Liver (tissue), 9 donors: ENCODE measurements around the gene PUS1. TPM values are rescaled to one million over a fixed set of nuclear protein-coding genes. Genes with fewer than 3 reads are reported as not detected.

Experiments used
- DNase-seq: peaks from one replicate; pipeline ENCODE4 v3.0.0-alpha.2; 2017; ENCODE audit warnings: low spot score
- H3K27ac ChIP-seq, 2 donors: one replicate each; pipeline ENCODE4 v1.7.0; 2013; ENCODE audit warnings: inconsistent platforms in 2 of 2, low read length in 2 of 2, control low read depth in 1 of 2, low read depth in 1 of 2, mild to moderate bottlenecking in 1 of 2
- H3K27me3 ChIP-seq, 4 donors: one replicate each; pipeline versions ENCODE4 v1.6.1 to v1.7.0; 2013; ENCODE audit warnings: low read length in 3 of 4, inconsistent platforms in 1 of 4, mild to moderate bottlenecking in 1 of 4, moderate library complexity in 1 of 4; ENCODE audit not compliant: control insufficient read depth in 4 of 4, insufficient read depth in 4 of 4
- H3K36me3 ChIP-seq, 4 donors: one replicate each; pipeline versions ENCODE4 v1.6.1 to v1.7.0; 2013; ENCODE audit warnings: low read length in 3 of 4, mild to moderate bottlenecking in 3 of 4, low read depth in 1 of 4, moderate library complexity in 1 of 4; ENCODE audit not compliant: control insufficient read depth in 4 of 4, insufficient read depth in 3 of 4
- H3K4me1 ChIP-seq, 4 donors: one replicate each; pipeline versions ENCODE4 v1.6.1 to v1.7.0; 2013; ENCODE audit warnings: low read length in 3 of 4, mild to moderate bottlenecking in 3 of 4, moderate library complexity in 1 of 4; ENCODE audit not compliant: control insufficient read depth in 4 of 4, insufficient read depth in 4 of 4
- H3K4me3 ChIP-seq, 3 donors: one replicate each; pipeline versions ENCODE4 v1.6.1 to v1.7.0; 2013; ENCODE audit warnings: low read length in 3 of 3, control low read depth in 1 of 3, low read depth in 1 of 3, mild to moderate bottlenecking in 1 of 3
- H3K9ac ChIP-seq, 2 donors: one replicate each; pipeline ENCODE4 v1.7.0; 2013; ENCODE audit warnings: low read length in 2 of 2, mild to moderate bottlenecking in 2 of 2, moderate library complexity in 2 of 2, control low read depth in 1 of 2, low read depth in 1 of 2
- H3K9me3 ChIP-seq, 4 donors: one replicate each; pipeline versions ENCODE4 v1.6.1 to v1.7.0; 2013; ENCODE audit warnings: low read length in 3 of 4; ENCODE audit not compliant: control insufficient read depth in 4 of 4
- EGR1 ChIP-seq, 2 donors: IDR thresholded peaks; 2 replicates each; pipeline ENCODE4 v1.6.1; 2016 to 2018; ENCODE audit warnings: antibody characterized with exemption in 2 of 2, low read depth in 2 of 2
- FOXA2 ChIP-seq: IDR thresholded peaks from 2 replicates; pipeline ENCODE4 v1.6.1; 2016; ENCODE audit warnings: antibody characterized with exemption
- HNF4A ChIP-seq, 2 donors: conservative IDR thresholded peaks; 2 replicates each; pipeline ENCODE4 v1.6.1; 2016; ENCODE audit warnings: antibody characterized with exemption in 2 of 2, mild to moderate bottlenecking in 2 of 2
- HNF4G ChIP-seq: IDR thresholded peaks from 2 replicates; pipeline ENCODE4 v1.6.1; 2016; ENCODE audit warnings: antibody characterized with exemption
- JUND ChIP-seq, 2 donors: IDR thresholded peaks; 2 replicates each; pipeline ENCODE4 v1.6.1; 2016; ENCODE audit warnings: antibody characterized with exemption in 2 of 2
- NR2F2 ChIP-seq: IDR thresholded peaks from 2 replicates; pipeline ENCODE4 v1.6.1; 2016; ENCODE audit warnings: antibody characterized with exemption
- RAD21 ChIP-seq, 2 donors: IDR thresholded peaks; 2 replicates each; pipeline ENCODE4 v1.6.1; 2016; ENCODE audit warnings: antibody characterized with exemption in 2 of 2, mild to moderate bottlenecking in 2 of 2
- RXRA ChIP-seq, 2 donors: IDR thresholded peaks; 2 replicates each; pipeline ENCODE4 v1.6.1; 2017 to 2018; ENCODE audit warnings: antibody characterized with exemption in 2 of 2, mild to moderate bottlenecking in 1 of 2
- SP1 ChIP-seq: IDR thresholded peaks from 2 replicates; pipeline ENCODE4 v1.6.1; 2018; ENCODE audit warnings: antibody characterized with exemption, mild to moderate bottlenecking
- TAF1 ChIP-seq: conservative IDR thresholded peaks from 2 replicates; pipeline ENCODE4 v1.6.1; 2016; ENCODE audit warnings: antibody characterized with exemption, mild to moderate bottlenecking
- YY1 ChIP-seq: IDR thresholded peaks from 2 replicates; pipeline ENCODE4 v1.6.1; 2016; ENCODE audit warnings: antibody characterized with exemption, mild to moderate bottlenecking
- WGBS: extraction: QIAGEN DNeasy Blood & Tissue Kit; methylation state at CpG from one replicate; pipeline ENCODE4 v1.1.7; 2013; 5-methylcytosine and 5-hydroxymethylcytosine counted together
- polyA plus RNA-seq, 2 donors: library from polyadenylated mRNA; stranded (reverse) in 1 of 2; unstranded in 1 of 2; fragments of 200-250 nt in 1 of 2; fragments of >200 nt in 1 of 2; fragmentation: Nextera tagmentation in 1 of 2; extraction: Ambion mirVana in 1 of 2; gene quantifications; one replicate each; pipeline versions ENCODE4 v1.2.1 to v1.2.3, GENCODE V29; 2013 to 2015
- total RNA-seq, 2 donors: library from RNA; depleted of rRNA; stranded (reverse); fragments of >200 nt; gene quantifications; one replicate each; pipeline ENCODE4 v1.2.3, GENCODE V29; 2014
- TF ChIP-seq, protein P1 (sequence below): IDR thresholded peaks from 2 replicates; pipeline ENCODE4 v1.6.1; 2016; ENCODE audit warnings: antibody characterized with exemption
- TF ChIP-seq, protein P2 (sequence below): fragments of 150-350 bp; IDR thresholded peaks from 2 replicates; pipeline ENCODE4 v1.5.1; 2017; ENCODE audit warnings: improper control_type of control experiment, low read depth, low read length; ENCODE audit not compliant: missing input control
- TF ChIP-seq, protein P3 (sequence below): IDR thresholded peaks from 2 replicates; pipeline ENCODE4 v1.6.1; 2016; ENCODE audit warnings: antibody characterized with exemption
- TF ChIP-seq, protein P4 (sequence below): IDR thresholded peaks from 2 replicates; pipeline ENCODE4 v1.6.1; 2016; ENCODE audit warnings: antibody characterized with exemption, mild to moderate bottlenecking
- donor health status: healthy.
- donor health status: healthy.
- donor health status: healthy.
- donor health status: healthy.
- donor health status: healthy.

The PUS1 gene
- total and polyA plus RNA-seq, 4 donors, result 6.1 to 24.4 (median 10.7) TPM

DNA sequence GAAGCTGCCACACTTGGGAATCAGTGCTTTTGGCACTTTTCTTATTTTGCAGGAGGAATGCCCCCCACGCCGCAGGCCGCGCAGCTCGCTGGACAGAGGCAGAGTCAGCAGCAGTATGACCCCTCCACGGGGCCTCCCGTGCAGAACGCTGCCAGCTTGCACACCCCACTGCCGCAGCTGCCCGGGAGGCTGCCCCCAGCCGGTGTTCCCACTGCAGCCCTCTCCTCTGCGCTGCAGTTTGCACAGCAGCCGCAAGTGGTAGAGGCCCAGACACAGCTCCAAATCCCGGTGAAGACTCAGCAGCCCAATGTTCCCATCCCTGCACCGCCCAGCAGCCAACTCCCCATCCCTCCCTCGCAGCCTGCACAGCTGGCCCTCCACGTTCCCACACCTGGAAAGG is 53.0 kb downstream of the PUS1 start (continued):
- TF ChIP-seq, protein P1, sequence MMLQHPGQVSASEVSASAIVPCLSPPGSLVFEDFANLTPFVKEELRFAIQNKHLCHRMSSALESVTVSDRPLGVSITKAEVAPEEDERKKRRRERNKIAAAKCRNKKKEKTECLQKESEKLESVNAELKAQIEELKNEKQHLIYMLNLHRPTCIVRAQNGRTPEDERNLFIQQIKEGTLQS, result no peak
- TF ChIP-seq RAD21 (IDR thresholded peaks at IDR 0.05) (no peak), HNF4A (conservative IDR thresholded peaks at IDR 0.05) (no peak), RXRA (IDR thresholded peaks at IDR 0.05) (no peak), NR2F2 (no peak), YY1 (no peak), EGR1 (IDR thresholded peaks at IDR 0.05; ENCODE audit: low read depth in 2 of 2) (no peak)
- TF ChIP-seq, protein P2, sequence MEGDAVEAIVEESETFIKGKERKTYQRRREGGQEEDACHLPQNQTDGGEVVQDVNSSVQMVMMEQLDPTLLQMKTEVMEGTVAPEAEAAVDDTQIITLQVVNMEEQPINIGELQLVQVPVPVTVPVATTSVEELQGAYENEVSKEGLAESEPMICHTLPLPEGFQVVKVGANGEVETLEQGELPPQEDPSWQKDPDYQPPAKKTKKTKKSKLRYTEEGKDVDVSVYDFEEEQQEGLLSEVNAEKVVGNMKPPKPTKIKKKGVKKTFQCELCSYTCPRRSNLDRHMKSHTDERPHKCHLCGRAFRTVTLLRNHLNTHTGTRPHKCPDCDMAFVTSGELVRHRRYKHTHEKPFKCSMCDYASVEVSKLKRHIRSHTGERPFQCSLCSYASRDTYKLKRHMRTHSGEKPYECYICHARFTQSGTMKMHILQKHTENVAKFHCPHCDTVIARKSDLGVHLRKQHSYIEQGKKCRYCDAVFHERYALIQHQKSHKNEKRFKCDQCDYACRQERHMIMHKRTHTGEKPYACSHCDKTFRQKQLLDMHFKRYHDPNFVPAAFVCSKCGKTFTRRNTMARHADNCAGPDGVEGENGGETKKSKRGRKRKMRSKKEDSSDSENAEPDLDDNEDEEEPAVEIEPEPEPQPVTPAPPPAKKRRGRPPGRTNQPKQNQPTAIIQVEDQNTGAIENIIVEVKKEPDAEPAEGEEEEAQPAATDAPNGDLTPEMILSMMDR, result no peak

DNA sequence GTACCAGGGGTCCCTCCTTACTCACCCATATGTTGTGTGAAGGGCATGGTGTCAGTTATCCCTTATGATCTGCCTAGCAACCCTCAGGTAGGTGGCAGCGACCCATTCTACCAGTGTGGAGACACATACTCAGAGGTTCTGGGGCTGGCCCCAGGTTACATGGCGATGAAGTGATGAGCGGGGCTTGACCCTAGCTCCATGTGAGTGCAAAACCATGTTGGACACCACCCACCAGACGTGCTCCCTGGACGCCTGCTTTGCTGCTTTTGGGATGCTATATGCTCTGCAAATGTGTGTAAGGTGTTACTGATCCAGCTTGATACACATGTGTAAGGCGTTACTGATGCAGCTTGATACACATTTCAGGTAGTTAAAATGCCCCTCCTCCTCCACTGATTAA is 54.0 kb downstream of the PUS1 start:
- no peaks in the 10 kb centered on the region for H3K27me3 ChIP-seq
- H3K27ac ChIP-seq, result no peak overlapping the region
- H3K9me3 ChIP-seq, result no peaks in the 10 kb centered on the region
- H3K9ac ChIP-seq, result no peak overlapping the region
- 97% methylated on average over 6 of the region's 6 CpGs for WGBS
- no peak for DNase-seq
- H3K4me3 ChIP-seq, result no peak overlapping the region
- no peak for TF ChIP-seq FOXA2
- peaks cover 7 to 43% (median 26%) of the 10 kb centered on the region in 4 donors for H3K36me3 ChIP-seq
- H3K4me1 ChIP-seq, result no peaks in the 10 kb centered on the region

DNA sequence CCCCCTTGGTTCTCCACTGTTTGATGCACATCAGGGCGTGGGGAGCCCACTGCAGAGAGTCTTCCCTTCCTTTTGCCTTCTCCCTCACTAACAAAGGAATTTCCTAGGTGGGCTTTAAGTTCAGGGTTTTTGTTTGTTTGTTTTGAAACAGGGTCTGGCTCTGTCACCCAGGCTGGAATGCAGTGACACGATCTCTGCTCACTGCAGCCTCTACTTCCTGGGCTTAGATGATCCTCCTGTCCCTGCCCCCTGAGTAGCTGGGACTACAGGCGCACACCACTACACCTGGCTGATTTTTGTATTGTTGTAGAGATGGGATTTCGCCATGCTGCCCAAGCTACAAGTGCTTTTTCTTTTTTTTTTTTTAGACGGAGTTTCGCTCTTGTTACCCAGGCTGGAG is 54.5 kb downstream of the PUS1 start:
- no peak overlapping the region for H3K9ac ChIP-seq
- 89% methylated on average over 6 of the region's 6 CpGs for WGBS
- no peaks in the 10 kb centered on the region for H3K9me3 ChIP-seq
- no peaks in the 10 kb centered on the region for H3K4me1 ChIP-seq
- TF ChIP-seq TAF1 (no peak), NR2F2 (no peak)
- H3K27ac ChIP-seq, result no peak overlapping the region
- peaks cover 7 to 48% (median 29%) of the 10 kb centered on the region in 4 donors for H3K36me3 ChIP-seq
- H3K27me3 ChIP-seq, result no peaks in the 10 kb centered on the region
- no peak overlapping the region for H3K4me3 ChIP-seq
- DNase-seq, result no peak

DNA sequence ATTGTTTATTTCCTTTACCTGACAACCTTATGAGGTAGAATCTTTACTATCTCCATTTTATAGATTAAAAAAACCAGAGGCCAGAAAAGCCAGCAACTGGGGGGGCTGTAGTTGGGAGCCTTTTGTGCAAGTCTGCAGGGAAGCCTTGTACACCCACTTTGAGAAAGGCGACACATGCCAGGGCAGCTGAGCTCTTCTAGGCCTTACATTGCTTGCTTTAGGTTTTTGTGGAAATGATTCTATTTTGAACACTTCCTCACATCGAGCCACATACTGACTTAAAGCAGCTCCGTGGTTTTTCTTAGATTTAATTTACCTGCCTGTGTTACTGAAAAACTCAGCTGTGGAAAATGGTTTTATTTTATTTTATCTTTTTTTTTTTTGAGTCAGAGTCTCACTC is 55.3 kb downstream of the PUS1 start:
- 89% methylated on average over 3 of the region's 3 CpGs for WGBS

More for the DNA sequence above, 55.3 kb downstream of the PUS1 start:
- peaks cover 7 to 56% (median 33%) of the 10 kb centered on the region in 4 donors for H3K36me3 ChIP-seq
- H3K27me3 ChIP-seq, result no peaks in the 10 kb centered on the region
- TF ChIP-seq SP1 (no peak), TAF1 (no peak), YY1 (no peak), JUND (IDR thresholded peaks at IDR 0.05) (no peak), HNF4G (no peak), RXRA (IDR thresholded peaks at IDR 0.05) (no peak), HNF4A (conservative IDR thresholded peaks at IDR 0.05) (no peak)
- TF ChIP-seq, protein P2, result no peak
- TF ChIP-seq, protein P3, sequence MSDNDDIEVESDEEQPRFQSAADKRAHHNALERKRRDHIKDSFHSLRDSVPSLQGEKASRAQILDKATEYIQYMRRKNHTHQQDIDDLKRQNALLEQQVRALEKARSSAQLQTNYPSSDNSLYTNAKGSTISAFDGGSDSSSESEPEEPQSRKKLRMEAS, result no peak
- TF ChIP-seq, protein P4, sequence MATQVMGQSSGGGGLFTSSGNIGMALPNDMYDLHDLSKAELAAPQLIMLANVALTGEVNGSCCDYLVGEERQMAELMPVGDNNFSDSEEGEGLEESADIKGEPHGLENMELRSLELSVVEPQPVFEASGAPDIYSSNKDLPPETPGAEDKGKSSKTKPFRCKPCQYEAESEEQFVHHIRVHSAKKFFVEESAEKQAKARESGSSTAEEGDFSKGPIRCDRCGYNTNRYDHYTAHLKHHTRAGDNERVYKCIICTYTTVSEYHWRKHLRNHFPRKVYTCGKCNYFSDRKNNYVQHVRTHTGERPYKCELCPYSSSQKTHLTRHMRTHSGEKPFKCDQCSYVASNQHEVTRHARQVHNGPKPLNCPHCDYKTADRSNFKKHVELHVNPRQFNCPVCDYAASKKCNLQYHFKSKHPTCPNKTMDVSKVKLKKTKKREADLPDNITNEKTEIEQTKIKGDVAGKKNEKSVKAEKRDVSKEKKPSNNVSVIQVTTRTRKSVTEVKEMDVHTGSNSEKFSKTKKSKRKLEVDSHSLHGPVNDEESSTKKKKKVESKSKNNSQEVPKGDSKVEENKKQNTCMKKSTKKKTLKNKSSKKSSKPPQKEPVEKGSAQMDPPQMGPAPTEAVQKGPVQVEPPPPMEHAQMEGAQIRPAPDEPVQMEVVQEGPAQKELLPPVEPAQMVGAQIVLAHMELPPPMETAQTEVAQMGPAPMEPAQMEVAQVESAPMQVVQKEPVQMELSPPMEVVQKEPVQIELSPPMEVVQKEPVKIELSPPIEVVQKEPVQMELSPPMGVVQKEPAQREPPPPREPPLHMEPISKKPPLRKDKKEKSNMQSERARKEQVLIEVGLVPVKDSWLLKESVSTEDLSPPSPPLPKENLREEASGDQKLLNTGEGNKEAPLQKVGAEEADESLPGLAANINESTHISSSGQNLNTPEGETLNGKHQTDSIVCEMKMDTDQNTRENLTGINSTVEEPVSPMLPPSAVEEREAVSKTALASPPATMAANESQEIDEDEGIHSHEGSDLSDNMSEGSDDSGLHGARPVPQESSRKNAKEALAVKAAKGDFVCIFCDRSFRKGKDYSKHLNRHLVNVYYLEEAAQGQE, result no peak
- TF ChIP-seq, protein P1, result no peak
- no peak overlapping the region for H3K4me3 ChIP-seq
- no peak overlapping the region for H3K27ac ChIP-seq
- H3K4me1 ChIP-seq, result no peaks in the 10 kb centered on the region
- no peaks in the 10 kb centered on the region for H3K9me3 ChIP-seq
- H3K9ac ChIP-seq, result no peak overlapping the region
- DNase-seq, result no peak
